ENCODE measurements around the gene RTL10. TPM values are rescaled to one million over a fixed set of nuclear protein-coding genes. Genes with fewer than 3 reads are reported as not detected.
"Not testable (repeated sequence)": the region's sequence is repeated elsewhere in the genome, so short reads cannot be mapped to it uniquely, and the experiment has no call there.

The RTL10 gene
- total RNA-seq, 1 donor from 2014 or later = 18.4 TPM

GRCh38 chr22:19843857-19844376 is 10.8 kb downstream of the RTL10 start:
- no peak for DNase-seq (ENCODE audit: low spot score)

GRCh38 chr22:19843107-19843856 is 11.4 kb downstream of the RTL10 start:
- no peak for DNase-seq (ENCODE audit: low spot score)

GRCh38 chr22:19842393-19843106 is 12.1 kb downstream of the RTL10 start:
- DNase-seq (ENCODE audit: low spot score) = no peak

DNA sequence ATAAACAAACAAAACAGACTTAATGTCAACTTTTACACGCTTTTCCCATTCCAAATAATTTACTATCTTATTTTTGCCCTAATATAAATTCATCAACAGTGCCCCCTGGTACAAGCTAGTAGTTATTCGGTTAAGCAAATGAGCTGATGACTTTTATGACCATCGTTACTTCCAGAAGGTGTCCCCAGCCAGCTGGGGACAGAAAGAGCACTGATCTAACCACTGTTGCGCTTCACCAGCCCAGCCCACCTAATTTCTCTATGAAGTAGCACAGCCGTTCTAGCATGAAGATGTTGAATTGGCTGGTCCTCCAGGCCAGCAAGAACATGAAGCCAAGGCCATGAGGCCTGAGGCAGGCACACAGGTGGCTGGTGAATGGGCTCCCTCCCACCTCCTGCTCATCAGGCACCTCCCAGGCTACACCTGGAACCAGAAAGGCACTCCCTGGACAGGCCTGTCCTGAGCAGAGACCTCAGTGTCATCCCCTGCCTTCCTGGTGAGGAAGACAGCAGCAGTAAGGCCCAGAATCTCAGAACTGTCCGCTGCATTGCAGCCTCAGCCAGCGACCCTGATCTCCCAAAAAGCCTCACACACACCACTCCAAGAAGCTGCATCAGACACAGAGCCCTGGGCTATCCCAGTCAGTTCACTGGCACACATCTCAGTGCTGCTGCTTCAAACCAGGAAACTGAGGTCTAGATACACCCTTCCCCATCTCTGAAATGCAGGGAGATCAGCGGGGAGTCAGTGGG is 12.9 kb downstream of the RTL10 start:
- DNase-seq (ENCODE audit: low spot score) = no peak

- peak; percentile 9 for DNase-seq (ENCODE audit: low spot score)
Observed at GRCh38 chr22:19840955-19841640, 13.6 kb downstream of the RTL10 start.

GRCh38 chr22:19840059-19840458 is 14.6 kb downstream of the RTL10 start:
- no peak for DNase-seq (ENCODE audit: low spot score)

DNA sequence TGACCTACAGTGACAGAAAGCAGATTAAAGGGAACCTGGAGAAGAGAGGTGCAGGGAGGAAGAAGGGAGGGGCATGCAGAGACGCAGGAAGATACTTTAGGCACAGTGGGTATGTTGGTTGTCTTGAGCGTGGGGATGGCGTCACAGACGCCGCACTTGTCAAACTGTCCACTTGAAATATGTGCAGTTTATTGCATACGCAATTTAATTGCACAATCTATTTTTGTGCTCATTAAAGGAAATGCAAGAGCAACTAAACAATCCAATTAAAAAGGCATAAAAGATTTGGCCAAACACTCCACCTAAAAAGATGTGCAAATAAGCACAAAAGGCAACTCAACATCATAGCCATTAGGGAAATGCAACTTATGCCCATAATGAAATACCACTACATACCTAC is 16.8 kb downstream of the RTL10 start:
- DNase-seq (ENCODE audit: low spot score) = no peak

DNA sequence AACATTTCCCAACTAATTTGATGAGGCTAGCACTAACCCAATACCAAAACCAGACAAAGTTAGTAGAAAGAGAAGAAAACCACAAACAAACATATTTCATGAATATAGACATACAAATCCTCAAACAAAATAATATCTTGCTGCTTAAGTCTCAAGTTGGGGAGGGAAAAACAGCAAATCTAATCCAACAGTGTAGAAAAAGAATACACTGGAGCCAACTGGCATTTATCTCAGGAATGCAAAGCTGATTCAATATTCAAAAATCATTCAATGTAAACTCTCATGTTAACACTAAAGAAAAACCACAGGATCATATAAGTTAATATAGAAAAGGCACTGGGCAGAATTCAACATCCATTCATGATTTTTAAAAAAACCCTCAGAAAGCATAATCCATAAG is 18.2 kb downstream of the RTL10 start:
- DNase-seq (ENCODE audit: low spot score) = no peak

- DNase-seq (ENCODE audit: low spot score) = no peak
Observed at GRCh38 chr22:19834599-19834998, 20.1 kb downstream of the RTL10 start.

DNA sequence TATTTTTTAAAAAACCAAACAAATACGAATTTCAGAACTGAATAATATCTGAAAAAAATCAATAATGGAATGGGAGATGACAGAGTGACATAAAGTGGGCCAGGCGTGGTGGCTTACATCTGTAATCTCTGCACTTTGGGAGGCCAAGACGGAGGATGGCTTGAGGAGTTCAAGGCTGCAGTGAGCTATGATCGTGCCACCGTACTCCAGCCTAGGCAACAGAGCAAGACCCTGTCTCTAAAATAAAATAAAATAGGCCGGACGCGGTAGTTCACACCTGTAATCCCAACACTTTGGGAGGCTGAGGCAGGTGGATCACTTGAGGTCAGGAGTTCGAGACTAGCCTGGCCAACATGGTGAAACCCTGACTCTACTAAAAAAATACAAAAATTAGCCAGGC is 21.3 kb downstream of the RTL10 start:
- DNase-seq (ENCODE audit: low spot score) = not testable (repeated sequence)

DNA sequence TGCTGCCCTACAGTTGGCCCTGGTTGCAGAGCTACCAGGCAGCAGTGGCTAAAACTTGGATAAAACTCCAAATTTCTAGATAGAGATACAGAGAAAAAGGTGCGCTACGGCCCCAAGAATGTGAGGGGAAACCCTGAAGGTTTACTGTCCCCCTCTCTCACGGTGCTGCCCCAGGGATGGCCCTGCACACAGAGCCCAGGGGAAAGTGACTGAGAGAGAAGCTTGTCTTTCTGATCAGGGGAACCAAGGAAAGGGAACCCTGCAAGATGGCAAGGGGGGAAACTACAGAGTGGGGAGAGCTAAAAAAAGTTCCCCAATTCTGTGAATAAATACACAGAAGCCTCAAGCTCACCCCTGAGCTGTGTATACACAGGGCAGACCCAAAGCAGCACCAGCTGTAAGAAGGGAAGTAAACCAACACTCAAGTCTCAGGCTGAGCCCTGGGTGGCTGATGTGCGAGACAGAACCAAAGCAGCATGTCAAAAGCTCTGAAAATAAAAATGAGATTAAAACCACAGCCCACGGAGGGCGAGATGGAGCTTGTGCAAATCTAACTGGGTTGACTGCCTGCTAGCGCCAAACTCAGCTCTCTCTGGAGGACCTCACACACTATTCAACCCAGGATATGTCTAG is 22.1 kb downstream of the RTL10 start:
- peak; percentile 6 for DNase-seq (ENCODE audit: low spot score)

GRCh38 chr22:19831979-19832378 is 22.7 kb downstream of the RTL10 start:
- DNase-seq (ENCODE audit: low spot score) = peak; percentile 2

DNA sequence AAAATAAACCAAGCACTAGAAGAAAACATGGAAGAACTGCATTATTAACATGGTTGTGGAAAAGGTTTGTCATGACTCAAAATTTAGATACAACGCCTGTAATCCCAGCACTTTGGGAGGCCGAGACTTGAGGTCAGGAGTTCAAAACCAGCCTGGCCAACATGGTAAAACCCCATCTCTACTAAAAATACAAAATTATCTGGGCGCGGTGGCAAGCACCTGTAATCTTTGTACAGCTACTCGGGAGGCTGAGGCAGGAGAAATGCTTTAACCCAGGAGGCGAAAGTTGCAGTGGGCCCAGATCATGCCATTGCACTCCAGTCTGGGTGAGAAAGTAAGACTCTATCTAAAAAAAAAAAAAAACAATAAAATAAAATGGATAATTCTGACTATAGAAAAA is 23.7 kb downstream of the RTL10 start:
- peak; percentile 1 for DNase-seq (ENCODE audit: low spot score)

- DNase-seq (ENCODE audit: low spot score) = no peak
Observed at GRCh38 chr22:19828035-19828401, 26.7 kb downstream of the RTL10 start.

DNA sequence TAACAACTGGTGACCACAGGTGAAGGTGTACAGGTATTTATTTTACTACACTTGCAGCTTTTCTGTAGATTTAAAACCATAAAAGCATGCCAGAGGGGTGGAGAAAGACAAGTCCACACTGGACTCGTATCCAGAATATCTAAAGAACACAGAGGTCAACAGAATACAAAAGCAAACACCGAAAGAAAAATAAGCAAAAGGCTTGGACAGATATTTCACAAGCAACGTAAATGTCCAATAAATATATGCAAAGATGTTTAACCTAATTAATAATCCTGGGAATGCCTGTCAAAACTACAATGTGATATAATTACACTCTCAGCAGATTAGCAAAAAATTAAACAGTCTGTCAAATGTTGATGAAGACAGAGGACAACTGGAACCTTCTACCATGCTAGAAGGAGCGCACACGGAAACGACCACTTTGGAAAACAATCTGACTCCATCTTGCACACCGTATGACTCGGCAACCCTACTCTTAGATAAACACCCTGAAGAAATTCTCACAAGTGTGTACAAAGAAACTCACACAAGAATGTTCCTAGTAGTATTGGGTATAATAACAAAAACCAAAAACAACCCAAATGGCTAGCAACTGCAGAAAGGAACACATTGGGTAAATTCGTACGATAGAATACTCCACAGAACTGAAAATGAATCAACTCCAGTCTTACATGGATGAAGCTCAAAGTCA is 27.2 kb downstream of the RTL10 start:
- DNase-seq (ENCODE audit: low spot score) = no peak

DNA sequence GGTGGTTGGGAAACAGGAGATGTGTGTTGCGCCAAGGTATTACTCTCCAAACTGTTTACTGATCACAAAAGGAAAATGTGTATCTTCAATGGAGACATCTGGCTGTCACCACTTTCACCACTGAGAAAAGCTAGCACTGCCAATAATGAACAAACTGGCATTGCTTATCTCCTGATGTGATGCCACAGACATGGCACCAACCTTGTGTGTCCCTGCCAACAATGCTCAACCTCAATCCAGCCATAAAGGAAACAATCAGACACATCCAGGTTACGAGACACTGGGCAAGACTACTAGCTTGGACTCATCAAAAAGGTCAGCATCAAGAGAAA is 28.1 kb downstream of the RTL10 start:
- DNase-seq (ENCODE audit: low spot score) = no peak

GRCh38 chr22:19825904-19826618 is 28.6 kb downstream of the RTL10 start:
- no peak for DNase-seq (ENCODE audit: low spot score)

DNA sequence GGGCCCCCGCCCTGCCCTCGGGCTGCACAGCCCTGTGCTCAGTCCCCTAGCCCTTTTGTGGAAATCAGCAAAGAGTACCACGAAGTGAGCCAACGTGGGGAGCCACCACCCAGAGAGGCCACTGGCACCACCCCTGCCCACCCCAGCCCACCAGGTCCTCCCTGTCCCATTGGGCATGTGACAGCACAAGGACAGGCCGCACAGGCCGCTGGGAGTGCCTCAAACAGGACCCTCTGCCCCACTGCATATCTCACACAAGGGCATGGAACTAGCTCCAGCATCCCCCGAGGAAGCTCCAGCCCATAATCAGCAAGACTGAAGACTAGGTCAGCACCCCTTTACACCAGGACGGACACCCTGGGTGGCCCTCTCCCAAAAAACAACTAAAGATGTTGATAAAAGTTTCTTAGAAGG is 29.7 kb downstream of the RTL10 start:
- DNase-seq (ENCODE audit: low spot score) = peak; percentile 7

DNA sequence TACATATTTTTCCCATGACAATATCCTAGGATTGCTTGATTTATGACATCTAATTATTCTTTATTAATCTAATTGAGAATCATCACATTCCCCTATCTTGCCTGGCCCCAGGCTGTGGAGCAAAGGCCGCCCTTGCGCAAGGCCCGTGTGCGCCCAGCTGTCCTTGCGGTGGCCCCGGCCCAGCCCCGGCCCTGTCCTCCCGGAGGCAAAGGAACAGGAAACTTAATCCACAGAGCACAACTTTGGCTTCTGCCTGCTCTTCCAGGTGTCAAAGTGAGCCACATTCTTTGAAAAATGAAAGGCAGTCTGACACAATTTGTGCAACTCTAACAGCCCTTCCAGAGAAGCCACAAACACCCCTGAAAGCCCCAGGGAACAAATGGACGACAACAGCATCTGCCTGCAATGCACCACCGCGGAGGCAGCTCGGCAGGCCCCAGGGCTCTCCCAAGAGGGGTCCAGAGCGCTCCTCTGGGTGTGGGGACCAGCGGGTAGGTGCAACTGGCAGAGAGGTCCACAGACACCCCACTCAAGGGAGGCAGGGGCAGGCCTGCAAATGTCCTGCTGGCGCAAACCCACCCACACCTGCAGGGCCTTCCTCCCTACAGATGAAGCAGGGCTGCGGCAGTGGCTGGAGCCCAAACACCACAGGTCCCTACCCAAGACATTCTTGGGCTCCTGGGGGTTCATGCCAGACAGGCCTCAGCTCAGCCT is 30.3 kb downstream of the RTL10 start:
- DNase-seq (ENCODE audit: low spot score) = peak; percentile 3

- DNase-seq (ENCODE audit: low spot score) = no peak
Observed at GRCh38 chr22:19823902-19824211, 30.8 kb downstream of the RTL10 start.
